ENCODE measurements around the gene ADD2.

ADD2 gene

GRCh38 chr2:70708376-70709199 is 59.4 kb downstream of the ADD2 start:
- in situ Hi-C loops (cut with MboI; ENCODE audit: low sequenced_read_pairs), result no loop called here

- in situ Hi-C loops (cut with MboI; ENCODE audit: low sequenced_read_pairs), result no loop called here
Observed at GRCh38 chr2:70707706-70708105, 60.3 kb downstream of the ADD2 start.

GRCh38 chr2:70706026-70706795 is 61.8 kb downstream of the ADD2 start:
- in situ Hi-C loops (cut with MboI; ENCODE audit: low sequenced_read_pairs), result no loop called here

- in situ Hi-C loops (cut with MboI; ENCODE audit: low sequenced_read_pairs), result no loop called here
Observed at GRCh38 chr2:70705160-70705850, 62.7 kb downstream of the ADD2 start.

GRCh38 chr2:70703900-70704549 is 64.0 kb downstream of the ADD2 start:
- in situ Hi-C loops (cut with MboI; ENCODE audit: low sequenced_read_pairs), result no loop called here

DNA sequence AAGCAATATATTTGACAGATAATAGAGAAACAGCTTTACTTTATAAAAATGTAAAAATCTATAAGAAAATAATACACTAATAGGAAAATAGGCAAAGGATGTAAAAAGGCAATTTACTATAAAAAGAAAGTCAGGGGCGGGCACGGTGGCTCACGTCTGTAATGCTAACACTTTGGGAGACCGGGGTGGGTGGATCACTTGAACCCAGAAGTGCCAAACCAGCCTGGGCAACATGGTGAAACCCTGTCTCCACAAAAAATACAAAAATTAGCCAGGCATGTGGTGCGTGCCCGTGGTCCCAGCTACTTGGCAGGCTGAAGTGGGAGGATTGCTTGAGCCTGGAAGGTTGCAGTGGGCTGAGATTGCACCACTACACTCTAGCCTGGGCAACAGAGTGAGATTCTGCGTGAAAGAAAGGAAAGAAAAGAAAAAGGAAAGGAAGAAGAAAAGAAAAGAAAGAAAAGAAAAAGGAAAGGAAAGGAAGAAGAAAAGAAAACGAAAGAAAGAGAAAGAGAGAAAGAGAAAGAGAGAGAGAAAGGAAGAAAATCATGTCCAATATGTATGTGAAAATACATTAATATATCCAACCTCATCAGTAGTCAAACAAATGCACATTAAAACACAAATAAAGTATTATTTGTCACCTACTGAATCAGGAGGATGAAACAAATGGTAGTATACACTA is 65.1 kb downstream of the ADD2 start:
- in situ Hi-C loops (cut with MboI; ENCODE audit: low sequenced_read_pairs), result no loop called here

GRCh38 chr2:70698847-70699246 is 69.2 kb downstream of the ADD2 start:
- in situ Hi-C loops (cut with MboI; ENCODE audit: low sequenced_read_pairs), result no loop called here

- in situ Hi-C loops (cut with MboI; ENCODE audit: low sequenced_read_pairs), result no loop called here
Observed at GRCh38 chr2:70697603-70698383, 70.2 kb downstream of the ADD2 start.

DNA sequence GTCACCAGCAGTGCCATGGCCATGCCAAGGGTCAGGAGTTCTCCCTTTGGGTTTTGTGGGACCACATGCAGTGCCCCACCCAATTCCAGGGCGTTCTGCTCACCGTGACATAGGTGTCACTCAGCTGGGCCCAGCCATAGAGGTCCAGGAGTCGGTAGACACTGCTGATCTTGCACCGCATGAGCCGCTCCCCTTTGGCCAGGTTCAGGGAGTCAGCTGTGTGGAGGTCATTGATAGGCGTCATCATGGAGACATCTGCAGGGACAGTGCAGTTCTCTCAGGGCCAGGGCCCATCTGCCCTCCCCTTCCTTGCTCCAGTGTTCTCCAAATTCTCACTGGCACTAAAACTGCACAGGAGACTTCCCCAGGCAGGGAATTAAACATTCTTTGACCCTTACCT is 71.9 kb downstream of the ADD2 start:
- in situ Hi-C loops (cut with MboI; ENCODE audit: low sequenced_read_pairs), result no loop called here

GRCh38 chr2:70692256-70692655 is 75.7 kb downstream of the ADD2 start:
- in situ Hi-C loops (cut with MboI; ENCODE audit: low sequenced_read_pairs), result no loop called here

GRCh38 chr2:70691497-70692140 is 76.4 kb downstream of the ADD2 start:
- in situ Hi-C loops (cut with MboI; ENCODE audit: low sequenced_read_pairs), result no loop called here

- in situ Hi-C loops (cut with MboI; ENCODE audit: low sequenced_read_pairs), result no loop called here
Observed at GRCh38 chr2:70690846-70691245, 77.2 kb downstream of the ADD2 start.

- in situ Hi-C loops (cut with MboI; ENCODE audit: low sequenced_read_pairs), result no loop called here
Observed at GRCh38 chr2:70688427-70688826, 79.6 kb downstream of the ADD2 start.

- in situ Hi-C loops (cut with MboI; ENCODE audit: low sequenced_read_pairs), result no loop called here
Observed at GRCh38 chr2:70687461-70687795, 80.6 kb downstream of the ADD2 start.

DNA sequence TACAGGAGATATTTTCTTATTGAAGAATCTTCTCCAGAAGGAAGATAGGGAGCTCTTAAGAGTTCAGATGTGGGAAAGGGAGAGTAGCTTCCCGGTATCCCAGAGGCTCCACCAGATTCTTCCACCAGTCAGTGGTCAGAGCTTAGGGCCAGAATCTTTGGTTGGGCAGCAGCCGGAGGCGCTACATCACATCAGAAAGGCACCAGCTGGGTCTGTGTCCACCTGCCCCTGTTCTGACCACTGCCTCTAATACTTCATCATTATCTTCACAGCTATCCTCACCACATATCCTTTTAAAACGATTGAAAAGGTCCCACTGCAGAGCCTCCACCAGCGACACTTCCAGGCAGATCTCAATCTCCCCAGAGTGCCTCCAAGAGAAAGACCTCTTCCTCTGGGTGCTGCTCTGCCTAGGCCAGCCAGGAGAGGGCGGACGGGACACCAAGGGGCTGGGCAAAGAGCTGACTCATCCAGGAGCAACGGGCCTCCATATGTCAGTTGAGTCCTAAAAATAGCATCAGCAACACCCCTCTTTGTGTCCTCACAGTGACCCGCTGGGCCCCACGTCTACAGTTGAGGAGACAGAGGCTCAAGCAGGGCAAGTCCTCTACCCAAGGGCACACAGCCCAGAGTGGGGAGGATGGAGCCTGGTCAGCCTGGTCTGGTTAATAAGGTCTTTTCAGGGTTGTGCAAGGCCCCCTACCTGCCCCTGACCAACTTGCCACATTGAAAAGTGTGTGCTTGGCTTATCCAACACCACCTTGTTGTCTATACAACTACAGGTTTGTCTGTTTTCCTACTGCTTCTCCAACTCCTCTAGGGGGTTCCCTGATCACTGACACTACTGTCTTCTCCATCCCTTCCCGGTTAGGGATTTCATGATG is 81.2 kb downstream of the ADD2 start:
- in situ Hi-C loops (cut with MboI; ENCODE audit: low sequenced_read_pairs), result no loop called here

- in situ Hi-C loops (cut with MboI; ENCODE audit: low sequenced_read_pairs), result no loop called here
Observed at GRCh38 chr2:70685771-70686171, 82.2 kb downstream of the ADD2 start.

GRCh38 chr2:70684846-70685622 is 83.0 kb downstream of the ADD2 start:
- in situ Hi-C loops (cut with MboI; ENCODE audit: low sequenced_read_pairs), result no loop called here

- in situ Hi-C loops (cut with MboI; ENCODE audit: low sequenced_read_pairs), result no loop called here
Observed at GRCh38 chr2:70683455-70683854, 84.5 kb downstream of the ADD2 start.
